OCI-LY3 (cell line): ENCODE data around the gene CKAP4.

Experiments
- EZH2phosphoT487 ChIP-seq: fragments of 200-600 bp; shearing (Covaris generic); IDR thresholded peaks from 2 replicates; pipeline ENCODE4 v1.6.1; 2018; ENCODE audit warnings: antibody characterized with exemption, mixed run types, low read depth
- TF ChIP-seq, protein P1 (sequence below): fragments of 200-600, 300-600 bp; sonication (generic); IDR thresholded peaks from 2 replicates; pipeline ENCODE4 v1.5.1; 2014; ENCODE audit warnings: antibody characterized with exemption, low read length, low read depth

DNA sequence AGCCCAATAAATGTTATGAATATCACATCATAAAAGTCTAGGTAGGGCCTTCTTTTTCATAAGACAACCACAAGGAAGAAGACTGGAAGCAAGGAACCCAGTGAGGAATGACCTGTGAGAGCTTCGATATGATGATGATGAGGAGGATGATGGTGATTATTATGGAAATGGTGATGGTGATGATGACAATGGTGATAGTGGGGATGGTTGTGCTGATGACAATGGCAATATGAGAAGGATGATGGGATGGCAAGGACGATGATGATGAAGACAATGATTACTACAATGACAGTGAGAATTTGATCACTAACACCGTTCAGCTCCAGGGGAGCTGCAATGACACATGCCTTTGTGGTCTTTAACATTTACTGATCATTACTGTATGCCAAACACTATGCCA lies 7.7 kb upstream of the CKAP4 start:
- TF ChIP-seq, protein P1, sequence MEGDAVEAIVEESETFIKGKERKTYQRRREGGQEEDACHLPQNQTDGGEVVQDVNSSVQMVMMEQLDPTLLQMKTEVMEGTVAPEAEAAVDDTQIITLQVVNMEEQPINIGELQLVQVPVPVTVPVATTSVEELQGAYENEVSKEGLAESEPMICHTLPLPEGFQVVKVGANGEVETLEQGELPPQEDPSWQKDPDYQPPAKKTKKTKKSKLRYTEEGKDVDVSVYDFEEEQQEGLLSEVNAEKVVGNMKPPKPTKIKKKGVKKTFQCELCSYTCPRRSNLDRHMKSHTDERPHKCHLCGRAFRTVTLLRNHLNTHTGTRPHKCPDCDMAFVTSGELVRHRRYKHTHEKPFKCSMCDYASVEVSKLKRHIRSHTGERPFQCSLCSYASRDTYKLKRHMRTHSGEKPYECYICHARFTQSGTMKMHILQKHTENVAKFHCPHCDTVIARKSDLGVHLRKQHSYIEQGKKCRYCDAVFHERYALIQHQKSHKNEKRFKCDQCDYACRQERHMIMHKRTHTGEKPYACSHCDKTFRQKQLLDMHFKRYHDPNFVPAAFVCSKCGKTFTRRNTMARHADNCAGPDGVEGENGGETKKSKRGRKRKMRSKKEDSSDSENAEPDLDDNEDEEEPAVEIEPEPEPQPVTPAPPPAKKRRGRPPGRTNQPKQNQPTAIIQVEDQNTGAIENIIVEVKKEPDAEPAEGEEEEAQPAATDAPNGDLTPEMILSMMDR = no peak
- TF ChIP-seq EZH2phosphoT487 = no peak
